22Rv1 (cell line): ENCODE data around the gene SSBP2.

ENCODE experiments used
- H3K27ac ChIP-seq: fragments of 450-650 bp; 2 replicates; pipeline ENCODE4 v1.5.1; 2017
- ZFX ChIP-seq: fragments of 450-650 bp; IDR thresholded peaks from 2 replicates; pipeline ENCODE4 v1.6.1; 2017; ENCODE audit warnings: antibody characterized with exemption, borderline replicate concordance
- TF ChIP-seq, protein P1 (sequence below): fragments of 450-650 bp; IDR thresholded peaks from 2 replicates; pipeline ENCODE4 v1.5.1; 2017; ENCODE audit warnings: mild to moderate bottlenecking

SSBP2 gene

DNA sequence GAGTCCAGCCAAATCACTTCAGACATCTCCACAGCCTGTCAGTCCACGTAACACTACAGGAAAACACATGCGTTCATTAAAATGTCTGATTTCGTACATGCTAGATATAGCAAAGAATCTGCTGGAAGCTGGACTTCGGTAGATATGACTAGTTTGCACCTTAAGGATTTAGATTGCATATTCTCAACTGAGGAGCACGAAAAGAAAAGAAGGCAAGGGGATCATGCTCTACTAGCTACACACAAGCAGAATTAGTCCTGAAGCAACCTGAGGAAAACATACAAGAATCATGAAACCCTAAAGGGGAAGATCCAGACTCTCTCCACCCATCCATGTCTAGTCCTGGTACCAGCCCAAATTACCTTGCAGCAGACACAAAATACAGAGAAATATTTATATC is 36.1 kb upstream of the SSBP2 start:
- no peak overlapping the region for H3K27ac ChIP-seq

GRCh38 chr5:81786496-81786895 is 35.6 kb upstream of the SSBP2 start:
- no peak overlapping the region for H3K27ac ChIP-seq
- no peak for TF ChIP-seq ZFX

More for the DNA sequence above, 36.1 kb upstream of the SSBP2 start:
- TF ChIP-seq ZFX, result no peak
- TF ChIP-seq, protein P1, sequence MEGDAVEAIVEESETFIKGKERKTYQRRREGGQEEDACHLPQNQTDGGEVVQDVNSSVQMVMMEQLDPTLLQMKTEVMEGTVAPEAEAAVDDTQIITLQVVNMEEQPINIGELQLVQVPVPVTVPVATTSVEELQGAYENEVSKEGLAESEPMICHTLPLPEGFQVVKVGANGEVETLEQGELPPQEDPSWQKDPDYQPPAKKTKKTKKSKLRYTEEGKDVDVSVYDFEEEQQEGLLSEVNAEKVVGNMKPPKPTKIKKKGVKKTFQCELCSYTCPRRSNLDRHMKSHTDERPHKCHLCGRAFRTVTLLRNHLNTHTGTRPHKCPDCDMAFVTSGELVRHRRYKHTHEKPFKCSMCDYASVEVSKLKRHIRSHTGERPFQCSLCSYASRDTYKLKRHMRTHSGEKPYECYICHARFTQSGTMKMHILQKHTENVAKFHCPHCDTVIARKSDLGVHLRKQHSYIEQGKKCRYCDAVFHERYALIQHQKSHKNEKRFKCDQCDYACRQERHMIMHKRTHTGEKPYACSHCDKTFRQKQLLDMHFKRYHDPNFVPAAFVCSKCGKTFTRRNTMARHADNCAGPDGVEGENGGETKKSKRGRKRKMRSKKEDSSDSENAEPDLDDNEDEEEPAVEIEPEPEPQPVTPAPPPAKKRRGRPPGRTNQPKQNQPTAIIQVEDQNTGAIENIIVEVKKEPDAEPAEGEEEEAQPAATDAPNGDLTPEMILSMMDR, result no peak

GRCh38 chr5:81785322-81785721 is 34.4 kb upstream of the SSBP2 start:
- no peak overlapping the region for H3K27ac ChIP-seq
- TF ChIP-seq, protein P1, result 0 out of 2 replicates have a peak, but pooled peaks have one; percentile 11
- TF ChIP-seq ZFX, result no peak

GRCh38 chr5:81783401-81783800 is 32.5 kb upstream of the SSBP2 start:
- no peak overlapping the region for H3K27ac ChIP-seq
- TF ChIP-seq, protein P1, result no peak
- no peak for TF ChIP-seq ZFX

DNA sequence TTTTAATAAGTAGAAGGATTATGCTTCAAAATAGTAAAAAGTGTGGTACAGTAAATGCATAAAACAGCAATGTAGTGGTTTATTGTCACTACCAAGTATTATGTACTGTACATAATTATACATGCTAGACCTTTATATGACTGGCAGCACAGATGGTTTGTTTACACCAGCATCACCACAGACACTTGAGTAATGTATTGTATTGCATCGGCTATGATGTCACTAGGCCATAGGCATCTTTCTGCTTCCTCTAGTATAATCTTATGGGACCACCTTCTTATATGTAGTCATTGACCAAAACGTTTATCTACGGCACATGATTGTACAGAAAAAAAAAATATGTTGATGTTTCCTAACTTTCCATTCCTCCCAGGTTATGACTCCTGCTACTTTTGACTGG is 31.9 kb upstream of the SSBP2 start:
- TF ChIP-seq ZFX, result no peak
- H3K27ac ChIP-seq, result no peak overlapping the region

DNA sequence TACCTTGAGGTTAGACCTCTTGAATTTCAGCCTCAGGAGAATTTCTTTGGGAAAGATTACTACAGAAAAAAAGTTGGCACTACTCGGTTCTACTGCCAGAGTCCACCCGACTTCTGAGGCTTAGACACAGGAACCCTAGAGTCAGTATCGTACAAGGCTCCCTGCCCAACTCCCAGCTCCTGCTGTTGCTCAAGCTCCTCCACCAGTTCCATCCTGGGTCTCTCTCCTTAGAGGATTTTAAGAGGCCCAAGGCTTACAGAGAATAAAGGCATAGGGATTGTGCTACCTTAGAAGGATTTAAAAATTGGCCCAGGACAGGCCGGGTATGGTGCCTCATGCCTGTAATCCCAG is 29.0 kb upstream of the SSBP2 start:
- H3K27ac ChIP-seq, result no peak overlapping the region
- no peak for TF ChIP-seq ZFX
- TF ChIP-seq, protein P1, result no peak

DNA sequence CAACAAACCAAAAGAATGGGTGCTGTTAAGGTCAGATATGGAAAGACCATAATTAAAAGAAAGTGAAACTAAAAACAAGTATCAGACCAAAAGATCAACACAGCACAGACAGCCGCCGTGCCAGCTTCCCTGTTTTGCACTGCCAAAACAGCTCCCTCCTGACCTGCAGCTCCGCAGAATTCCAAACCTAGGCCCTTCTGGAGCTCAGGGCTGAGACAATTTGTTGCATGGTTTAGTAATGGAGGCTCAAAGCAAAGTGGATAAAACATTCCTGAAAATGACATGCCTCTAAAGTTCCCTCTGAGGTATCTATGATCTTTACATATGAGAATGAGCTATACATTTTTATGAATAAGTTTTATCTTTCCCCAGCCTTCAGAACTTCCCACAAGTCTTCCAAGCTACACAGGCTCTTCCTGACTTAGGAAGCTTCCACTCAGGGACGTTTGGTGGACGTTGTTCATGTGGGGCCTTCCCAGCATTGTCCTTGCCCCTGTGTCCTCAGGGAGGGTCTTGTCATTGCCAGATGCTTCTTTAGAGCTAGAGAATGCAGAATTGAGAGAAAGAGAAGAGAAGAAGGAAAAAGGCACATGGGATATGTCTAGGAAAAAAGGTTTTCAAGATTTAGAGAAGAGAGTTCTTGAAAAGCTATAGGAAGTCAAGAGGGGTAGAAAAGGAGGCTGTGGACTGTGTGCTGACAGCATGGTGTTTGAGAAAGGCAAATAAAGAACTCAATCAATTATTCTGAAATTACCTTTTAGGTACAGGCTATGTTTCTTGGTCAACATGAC is 28.4 kb upstream of the SSBP2 start:
- H3K27ac ChIP-seq, result no peak overlapping the region
- no peak for TF ChIP-seq ZFX
- TF ChIP-seq, protein P1, result no peak

GRCh38 chr5:81778642-81779041 is 27.7 kb upstream of the SSBP2 start:
- TF ChIP-seq ZFX, result no peak
- TF ChIP-seq, protein P1, result no peak
- H3K27ac ChIP-seq, result no peak overlapping the region
